GM18861 (cell line): ENCODE data around the gene ST6GALNAC6.

Experiments used
- ATAC-seq: cut with Tn5 transposase; IDR thresholded peaks from one replicate; pipeline ENCODE4 v1.9.1; 2021; ENCODE audit not compliant: unreplicated experiment

ST6GALNAC6 gene

GRCh38 chr9:127934986-127935385 is 35.6 kb upstream of the ST6GALNAC6 start:
- ATAC-seq, result no peak

- no peak for ATAC-seq
Observed at GRCh38 chr9:127934248-127934647, 34.8 kb upstream of the ST6GALNAC6 start.

- peak; percentile 31 for ATAC-seq
Observed at GRCh38 chr9:127931092-127931881, 31.9 kb upstream of the ST6GALNAC6 start.

- peak; percentile 69 for ATAC-seq
Observed at GRCh38 chr9:127930231-127931091, 31.1 kb upstream of the ST6GALNAC6 start, which contains the start of gene PIP5KL1. Gene PIP5KL1 (minus strand): TSS chr9:127930777. CDS start chr9:127930752, 25 bp downstream.

- no peak for ATAC-seq
Observed at GRCh38 chr9:127929625-127929979, 30.2 kb upstream of the ST6GALNAC6 start.

GRCh38 chr9:127928676-127929624 is 29.5 kb upstream of the ST6GALNAC6 start:
- no peak for ATAC-seq

- no peak for ATAC-seq
Observed at GRCh38 chr9:127927988-127928675, 28.7 kb upstream of the ST6GALNAC6 start.

- no peak for ATAC-seq
Observed at GRCh38 chr9:127927201-127927987, 28.0 kb upstream of the ST6GALNAC6 start.

- ATAC-seq, result no peak
Observed at GRCh38 chr9:127926906-127927200, 27.4 kb upstream of the ST6GALNAC6 start.

GRCh38 chr9:127925959-127926905 is 26.8 kb upstream of the ST6GALNAC6 start:
- no peak for ATAC-seq

GRCh38 chr9:127924736-127925444 is 25.5 kb upstream of the ST6GALNAC6 start:
- ATAC-seq, result no peak

GRCh38 chr9:127923771-127924170 is 24.4 kb upstream of the ST6GALNAC6 start:
- ATAC-seq, result no peak

GRCh38 chr9:127923046-127923445 is 23.6 kb upstream of the ST6GALNAC6 start:
- no peak for ATAC-seq

- ATAC-seq, result no peak
Observed at GRCh38 chr9:127921557-127922120, 22.2 kb upstream of the ST6GALNAC6 start.

- no peak for ATAC-seq
Observed at GRCh38 chr9:127920794-127921193, 21.4 kb upstream of the ST6GALNAC6 start.

GRCh38 chr9:127919253-127919815 is 19.9 kb upstream of the ST6GALNAC6 start:
- ATAC-seq, result no peak
